ENCODE data around the gene HAAO. TPM values are rescaled to one million over a fixed set of nuclear protein-coding genes. Genes with fewer than 3 reads are reported as not detected.
A peak's percentile ranks its signal among the peaks of the same experiment; 100 is the strongest.

HAAO gene
- total and polyA plus RNA-seq, 2 of the 13 experiments (the other 11 are each of a cell fraction or from before 2014, with no cell fraction given): 36.1 to 42.7 TPM

DNA sequence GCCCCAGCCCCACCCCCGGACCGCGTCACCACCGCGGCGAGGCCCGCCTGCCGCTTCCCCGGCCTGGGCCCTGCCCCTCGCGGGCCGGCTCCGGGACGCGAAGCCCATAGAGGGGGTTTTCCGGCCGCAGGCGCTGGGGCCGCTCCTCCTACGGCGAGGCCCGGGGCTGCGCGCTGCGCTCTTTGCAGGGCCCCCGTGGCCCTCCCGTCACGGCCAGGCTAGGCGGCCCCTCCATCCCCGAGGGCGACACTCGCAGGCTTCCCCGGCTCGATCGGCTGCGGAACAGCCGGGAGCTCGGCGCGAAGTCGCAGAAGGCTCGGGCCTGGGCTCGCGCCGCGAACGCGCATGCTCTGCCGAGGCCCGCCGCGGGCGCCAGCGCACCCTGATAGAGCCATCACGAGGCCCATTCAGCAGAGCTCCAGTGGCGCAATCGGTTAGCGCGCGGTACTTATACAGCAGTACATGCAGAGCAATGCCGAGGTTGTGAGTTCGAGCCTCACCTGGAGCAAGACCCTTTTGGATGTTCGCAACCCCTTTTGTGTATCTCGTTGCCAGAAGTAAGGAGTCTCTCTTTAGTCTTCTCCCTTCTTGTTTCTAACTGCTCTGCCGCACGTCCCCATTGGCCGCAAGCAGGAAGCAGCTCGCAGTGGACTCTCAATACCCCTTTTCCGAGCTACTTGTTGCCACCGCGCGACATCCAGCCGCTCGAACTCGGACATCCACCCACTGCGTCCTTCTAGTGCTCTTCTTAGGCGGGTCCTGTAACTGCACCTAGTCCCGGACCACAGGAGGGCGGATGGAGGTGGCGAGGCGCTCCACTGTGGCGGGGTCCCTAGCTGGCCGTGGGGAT is 18.0 kb upstream of the HAAO start (continued):
- TF ChIP-seq MXI1 (IDR thresholded peaks at IDR 0.05; ENCODE audit: borderline replicate concordance, low read depth, low read length) (peak; percentile 77; the same call in 2 of the 3 replicates), HHEX (CRISPR knock-in tag; IDR thresholded peaks at IDR 0.05) (peak; percentile 45; the same call in 1 of the 2 replicates), PHF20 (CRISPR knock-in tag; IDR thresholded peaks at IDR 0.05) (peak; percentile 42; the same call in 1 of the 2 replicates), ISX (CRISPR knock-in tag; conservative IDR thresholded peaks at IDR 0.05) (peak; percentile 98), ZNF329 (CRISPR knock-in tag; IDR thresholded peaks at IDR 0.05; ENCODE audit: low read depth) (peak; percentile 92), REXO4 (CRISPR knock-in tag; IDR thresholded peaks at IDR 0.05; ENCODE audit: borderline replicate concordance) (peak; percentile 95; the same call in 1 of the 2 replicates), RAD51 (IDR thresholded peaks at IDR 0.05; ENCODE audit: borderline replicate concordance) (no peak), ZFX (CRISPR knock-in tag; IDR thresholded peaks at IDR 0.05; ENCODE audit: low read depth) (peak; percentile 98), SMARCC2 (IDR thresholded peaks at IDR 0.05) (no peak), PAWR (CRISPR knock-in tag; IDR thresholded peaks at IDR 0.05; ENCODE audit: borderline replicate concordance) (peak; percentile 97; the same call in 1 of the 2 replicates), ZEB1 (IDR thresholded peaks at IDR 0.05; ENCODE audit: insufficient replicate concordance, low read depth) (peak; percentile 38)
- TF ChIP-seq, protein P1, sequence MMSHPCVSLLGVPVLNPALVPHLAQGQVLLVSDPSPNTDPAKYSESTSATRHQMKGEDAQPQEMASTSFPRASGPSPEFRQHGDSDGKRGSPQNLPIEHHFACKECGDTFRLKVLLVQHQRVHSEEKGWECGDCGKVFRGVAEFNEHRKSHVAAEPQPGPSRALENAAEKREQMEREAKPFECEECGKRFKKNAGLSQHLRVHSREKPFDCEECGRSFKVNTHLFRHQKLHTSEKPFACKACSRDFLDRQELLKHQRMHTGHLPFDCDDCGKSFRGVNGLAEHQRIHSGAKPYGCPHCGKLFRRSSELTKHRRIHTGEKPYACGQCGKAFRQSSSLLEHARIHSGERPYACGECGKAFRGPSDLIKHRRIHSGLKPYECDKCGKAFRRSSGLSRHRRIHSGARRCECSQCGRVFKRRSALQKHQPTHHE (CRISPR knock-in tag; IDR thresholded peaks at IDR 0.05; ENCODE audit: borderline replicate concordance): peak; percentile 98
- TF ChIP-seq, protein P2, sequence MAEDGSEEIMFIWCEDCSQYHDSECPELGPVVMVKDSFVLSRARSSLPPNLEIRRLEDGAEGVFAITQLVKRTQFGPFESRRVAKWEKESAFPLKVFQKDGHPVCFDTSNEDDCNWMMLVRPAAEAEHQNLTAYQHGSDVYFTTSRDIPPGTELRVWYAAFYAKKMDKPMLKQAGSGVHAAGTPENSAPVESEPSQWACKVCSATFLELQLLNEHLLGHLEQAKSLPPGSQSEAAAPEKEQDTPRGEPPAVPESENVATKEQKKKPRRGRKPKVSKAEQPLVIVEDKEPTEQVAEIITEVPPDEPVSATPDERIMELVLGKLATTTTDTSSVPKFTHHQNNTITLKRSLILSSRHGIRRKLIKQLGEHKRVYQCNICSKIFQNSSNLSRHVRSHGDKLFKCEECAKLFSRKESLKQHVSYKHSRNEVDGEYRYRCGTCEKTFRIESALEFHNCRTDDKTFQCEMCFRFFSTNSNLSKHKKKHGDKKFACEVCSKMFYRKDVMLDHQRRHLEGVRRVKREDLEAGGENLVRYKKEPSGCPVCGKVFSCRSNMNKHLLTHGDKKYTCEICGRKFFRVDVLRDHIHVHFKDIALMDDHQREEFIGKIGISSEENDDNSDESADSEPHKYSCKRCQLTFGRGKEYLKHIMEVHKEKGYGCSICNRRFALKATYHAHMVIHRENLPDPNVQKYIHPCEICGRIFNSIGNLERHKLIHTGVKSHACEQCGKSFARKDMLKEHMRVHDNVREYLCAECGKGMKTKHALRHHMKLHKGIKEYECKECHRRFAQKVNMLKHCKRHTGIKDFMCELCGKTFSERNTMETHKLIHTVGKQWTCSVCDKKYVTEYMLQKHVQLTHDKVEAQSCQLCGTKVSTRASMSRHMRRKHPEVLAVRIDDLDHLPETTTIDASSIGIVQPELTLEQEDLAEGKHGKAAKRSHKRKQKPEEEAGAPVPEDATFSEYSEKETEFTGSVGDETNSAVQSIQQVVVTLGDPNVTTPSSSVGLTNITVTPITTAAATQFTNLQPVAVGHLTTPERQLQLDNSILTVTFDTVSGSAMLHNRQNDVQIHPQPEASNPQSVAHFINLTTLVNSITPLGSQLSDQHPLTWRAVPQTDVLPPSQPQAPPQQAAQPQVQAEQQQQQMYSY (CRISPR knock-in tag; IDR thresholded peaks at IDR 0.05): peak; percentile 81; the same call in 1 of the 2 replicates
- TF ChIP-seq, protein P3, sequence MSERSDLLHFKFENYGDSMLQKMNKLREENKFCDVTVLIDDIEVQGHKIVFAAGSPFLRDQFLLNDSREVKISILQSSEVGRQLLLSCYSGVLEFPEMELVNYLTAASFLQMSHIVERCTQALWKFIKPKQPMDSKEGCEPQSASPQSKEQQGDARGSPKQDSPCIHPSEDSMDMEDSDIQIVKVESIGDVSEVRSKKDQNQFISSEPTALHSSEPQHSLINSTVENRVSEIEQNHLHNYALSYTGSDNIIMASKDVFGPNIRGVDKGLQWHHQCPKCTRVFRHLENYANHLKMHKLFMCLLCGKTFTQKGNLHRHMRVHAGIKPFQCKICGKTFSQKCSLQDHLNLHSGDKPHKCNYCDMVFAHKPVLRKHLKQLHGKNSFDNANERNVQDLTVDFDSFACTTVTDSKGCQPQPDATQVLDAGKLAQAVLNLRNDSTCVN (CRISPR knock-in tag; IDR thresholded peaks at IDR 0.05; ENCODE audit: borderline replicate concordance): peak; percentile 89; the same call in 1 of the 2 replicates
- TF ChIP-seq, protein P4, sequence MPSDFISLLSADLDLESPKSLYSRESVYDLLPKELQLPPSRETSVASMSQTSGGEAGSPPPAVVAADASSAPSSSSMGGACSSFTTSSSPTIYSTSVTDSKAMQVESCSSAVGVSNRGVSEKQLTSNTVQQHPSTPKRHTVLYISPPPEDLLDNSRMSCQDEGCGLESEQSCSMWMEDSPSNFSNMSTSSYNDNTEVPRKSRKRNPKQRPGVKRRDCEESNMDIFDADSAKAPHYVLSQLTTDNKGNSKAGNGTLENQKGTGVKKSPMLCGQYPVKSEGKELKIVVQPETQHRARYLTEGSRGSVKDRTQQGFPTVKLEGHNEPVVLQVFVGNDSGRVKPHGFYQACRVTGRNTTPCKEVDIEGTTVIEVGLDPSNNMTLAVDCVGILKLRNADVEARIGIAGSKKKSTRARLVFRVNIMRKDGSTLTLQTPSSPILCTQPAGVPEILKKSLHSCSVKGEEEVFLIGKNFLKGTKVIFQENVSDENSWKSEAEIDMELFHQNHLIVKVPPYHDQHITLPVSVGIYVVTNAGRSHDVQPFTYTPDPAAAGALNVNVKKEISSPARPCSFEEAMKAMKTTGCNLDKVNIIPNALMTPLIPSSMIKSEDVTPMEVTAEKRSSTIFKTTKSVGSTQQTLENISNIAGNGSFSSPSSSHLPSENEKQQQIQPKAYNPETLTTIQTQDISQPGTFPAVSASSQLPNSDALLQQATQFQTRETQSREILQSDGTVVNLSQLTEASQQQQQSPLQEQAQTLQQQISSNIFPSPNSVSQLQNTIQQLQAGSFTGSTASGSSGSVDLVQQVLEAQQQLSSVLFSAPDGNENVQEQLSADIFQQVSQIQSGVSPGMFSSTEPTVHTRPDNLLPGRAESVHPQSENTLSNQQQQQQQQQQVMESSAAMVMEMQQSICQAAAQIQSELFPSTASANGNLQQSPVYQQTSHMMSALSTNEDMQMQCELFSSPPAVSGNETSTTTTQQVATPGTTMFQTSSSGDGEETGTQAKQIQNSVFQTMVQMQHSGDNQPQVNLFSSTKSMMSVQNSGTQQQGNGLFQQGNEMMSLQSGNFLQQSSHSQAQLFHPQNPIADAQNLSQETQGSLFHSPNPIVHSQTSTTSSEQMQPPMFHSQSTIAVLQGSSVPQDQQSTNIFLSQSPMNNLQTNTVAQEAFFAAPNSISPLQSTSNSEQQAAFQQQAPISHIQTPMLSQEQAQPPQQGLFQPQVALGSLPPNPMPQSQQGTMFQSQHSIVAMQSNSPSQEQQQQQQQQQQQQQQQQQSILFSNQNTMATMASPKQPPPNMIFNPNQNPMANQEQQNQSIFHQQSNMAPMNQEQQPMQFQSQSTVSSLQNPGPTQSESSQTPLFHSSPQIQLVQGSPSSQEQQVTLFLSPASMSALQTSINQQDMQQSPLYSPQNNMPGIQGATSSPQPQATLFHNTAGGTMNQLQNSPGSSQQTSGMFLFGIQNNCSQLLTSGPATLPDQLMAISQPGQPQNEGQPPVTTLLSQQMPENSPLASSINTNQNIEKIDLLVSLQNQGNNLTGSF (CRISPR knock-in tag; IDR thresholded peaks at IDR 0.05): peak; percentile 93; the same call in 1 of the 2 replicates
